IPS DF 4.7 (cell line): ENCODE data around the gene BRD3.

Experiments used
- DNase-seq: peaks from one replicate; pipeline ENCODE4 v3.0.0-alpha.2; 2013; ENCODE audit warnings: low spot score; ENCODE audit errors: extremely low read depth

The BRD3 gene

DNA sequence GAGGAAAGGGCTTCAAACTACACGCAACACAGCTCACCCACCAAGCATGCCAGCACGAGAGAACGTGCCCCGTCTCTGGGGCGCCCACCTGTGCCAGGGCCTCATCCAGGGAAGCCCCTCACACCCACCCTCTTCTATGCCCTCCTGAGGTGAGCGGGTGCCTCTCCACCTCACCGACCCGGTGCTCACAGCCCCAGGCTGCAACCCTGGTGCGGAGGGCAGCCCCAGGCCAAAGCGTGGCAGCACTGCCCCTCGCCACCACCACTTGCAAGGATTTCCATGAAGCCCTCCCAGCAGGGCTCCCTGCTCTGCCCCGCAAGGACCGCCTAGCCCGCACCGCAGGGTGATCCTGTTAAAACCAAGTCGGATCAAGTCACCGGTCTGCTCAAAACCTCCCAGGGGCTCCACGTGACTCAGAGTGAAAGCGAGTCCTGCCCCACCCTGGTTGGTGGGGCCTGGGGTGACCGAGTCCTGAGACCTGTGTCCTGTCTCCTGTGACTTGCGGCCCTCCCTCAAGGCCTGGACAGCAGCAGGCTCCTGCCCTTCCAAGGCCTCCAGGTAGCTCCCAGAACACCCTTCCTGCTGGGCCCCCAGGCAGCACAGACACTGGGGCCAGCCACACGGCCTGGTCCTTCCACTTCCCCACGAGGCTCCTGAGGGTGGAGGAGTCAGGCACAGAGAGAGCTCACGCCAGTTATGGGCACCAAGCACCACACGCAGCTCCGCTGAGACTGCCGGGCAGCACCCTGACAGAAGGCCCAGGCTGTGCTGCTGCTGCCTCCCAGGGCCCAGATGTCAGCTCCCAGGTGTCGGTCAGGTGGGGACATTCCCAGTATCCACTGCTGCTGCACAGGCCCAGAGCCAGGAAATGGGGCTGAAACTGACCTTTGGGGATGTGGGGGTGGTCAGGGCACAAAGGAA lies 12.7 kb downstream of the BRD3 start:
- DNase-seq, result no peak

DNA sequence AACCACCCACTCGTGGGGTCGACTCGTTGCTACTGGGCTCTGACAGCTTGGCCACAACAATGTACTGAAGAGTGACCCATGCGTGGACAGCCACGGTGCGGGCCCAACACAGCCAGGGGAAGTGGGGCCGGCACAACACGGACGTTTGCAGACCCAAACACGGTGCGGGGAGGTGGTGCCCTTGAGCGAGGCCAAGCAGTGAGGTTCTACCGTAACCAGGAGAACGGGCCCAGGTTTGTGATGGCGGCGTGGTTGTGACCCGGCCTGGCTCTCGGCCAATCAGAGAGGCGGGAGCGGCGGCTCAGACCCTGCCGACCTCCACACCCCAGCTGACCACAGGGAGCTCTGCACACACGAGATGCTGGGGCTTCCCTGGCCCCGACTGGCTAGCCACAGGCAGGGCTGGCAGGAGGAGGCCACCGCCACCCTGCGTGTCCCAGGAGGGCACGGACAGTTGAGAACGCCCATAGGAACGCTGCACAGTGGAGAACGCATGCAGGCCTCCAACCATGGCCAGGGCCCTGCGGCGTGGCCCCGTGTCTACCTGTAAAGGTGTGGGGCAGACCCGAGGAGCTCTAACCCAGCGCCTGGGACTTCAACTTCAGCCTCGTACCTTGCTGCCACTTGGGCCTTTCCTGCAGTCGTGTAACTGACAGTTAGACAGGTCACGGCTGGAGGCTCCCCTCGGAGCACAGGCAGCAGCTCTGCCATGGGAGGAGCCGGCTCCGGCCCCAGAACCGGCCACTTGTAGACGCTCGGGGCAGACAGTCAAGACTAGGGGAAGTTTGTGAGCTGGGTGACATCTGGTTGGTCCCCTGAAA lies 13.7 kb downstream of the BRD3 start:
- DNase-seq, result no peak

DNA sequence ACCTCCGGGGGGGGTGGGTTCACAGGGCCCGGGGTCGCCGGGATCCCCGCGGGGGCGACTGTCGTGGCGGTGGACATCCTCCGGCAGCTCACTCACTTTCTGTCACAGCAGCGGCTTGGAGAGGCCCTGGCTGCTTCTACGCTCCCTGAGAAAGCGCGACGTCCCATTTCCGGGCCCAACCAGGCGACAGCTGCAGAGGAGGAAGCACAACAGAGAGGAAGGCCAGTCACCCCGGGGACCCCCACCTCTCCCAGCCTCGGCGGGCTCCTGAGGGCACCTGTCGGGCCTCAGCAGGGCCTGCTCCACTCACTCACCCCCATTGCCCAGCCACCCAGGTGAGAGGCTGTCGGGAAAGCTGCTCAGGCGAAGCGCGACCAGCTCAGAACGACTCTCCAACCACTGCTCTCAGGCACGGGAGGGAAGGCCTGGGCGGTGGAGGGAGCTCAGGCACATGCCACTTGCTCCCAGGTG lies 14.4 kb downstream of the BRD3 start:
- DNase-seq, result no peak

DNA sequence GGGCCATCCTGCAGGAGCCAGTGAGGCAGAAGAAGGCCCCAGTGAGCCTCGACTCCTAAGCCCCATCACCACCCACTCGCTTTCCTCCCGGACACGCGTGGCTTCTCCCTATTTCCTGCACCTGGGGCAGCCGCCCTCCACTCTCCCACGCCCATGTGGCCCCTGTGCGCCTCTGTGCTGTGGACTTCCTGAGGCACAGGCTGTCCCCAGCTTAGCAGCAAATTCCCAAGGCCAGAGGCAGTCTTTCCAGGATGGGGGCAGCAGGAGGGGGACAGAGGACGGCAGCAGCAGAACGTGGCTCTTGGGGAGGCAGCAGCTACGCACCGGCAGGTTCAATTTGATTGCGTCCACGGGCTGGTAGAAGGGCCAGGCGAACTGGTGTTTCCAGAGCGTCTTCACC lies 14.9 kb downstream of the BRD3 start:
- no peak for DNase-seq

DNA sequence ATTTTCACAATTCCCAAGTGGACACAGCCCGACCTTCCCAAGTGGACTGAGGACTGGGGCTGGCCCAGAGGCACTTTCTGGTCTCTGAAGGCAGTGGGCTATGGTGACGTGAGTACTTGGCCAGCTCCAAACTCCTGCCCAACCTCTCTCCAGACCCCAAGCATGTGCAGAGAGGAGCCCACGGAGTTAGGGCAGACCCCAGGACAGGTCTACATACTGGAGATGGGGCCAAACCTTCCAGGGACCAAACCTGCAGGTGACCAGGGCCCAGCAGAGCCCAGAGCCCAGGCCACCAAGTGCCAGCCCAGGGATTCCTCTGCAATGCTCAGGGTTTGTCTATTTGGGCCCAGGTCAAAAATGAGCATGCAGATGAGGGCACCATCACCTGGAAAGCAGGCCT lies 15.3 kb downstream of the BRD3 start:
- no peak for DNase-seq

DNA sequence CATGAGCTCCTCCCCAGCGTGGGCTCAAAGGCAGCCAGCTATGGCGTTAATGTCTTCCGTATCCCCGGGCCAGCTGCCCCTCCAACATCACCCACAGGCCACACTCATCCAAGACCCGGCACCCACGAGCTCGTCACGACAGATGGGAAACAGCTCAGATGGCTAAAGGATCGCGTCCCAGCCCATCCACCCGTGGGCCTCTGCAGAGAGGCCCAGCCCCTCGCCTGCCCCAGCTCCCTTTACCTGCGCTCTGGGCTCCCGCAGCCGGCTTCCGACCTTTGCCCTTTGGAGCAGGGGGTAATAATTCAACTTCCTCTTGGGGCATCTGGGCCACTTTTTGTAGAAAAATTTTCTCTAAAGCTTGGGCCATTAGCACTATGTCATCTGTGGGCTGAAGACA lies 16.5 kb downstream of the BRD3 start:
- no peak for DNase-seq

DNA sequence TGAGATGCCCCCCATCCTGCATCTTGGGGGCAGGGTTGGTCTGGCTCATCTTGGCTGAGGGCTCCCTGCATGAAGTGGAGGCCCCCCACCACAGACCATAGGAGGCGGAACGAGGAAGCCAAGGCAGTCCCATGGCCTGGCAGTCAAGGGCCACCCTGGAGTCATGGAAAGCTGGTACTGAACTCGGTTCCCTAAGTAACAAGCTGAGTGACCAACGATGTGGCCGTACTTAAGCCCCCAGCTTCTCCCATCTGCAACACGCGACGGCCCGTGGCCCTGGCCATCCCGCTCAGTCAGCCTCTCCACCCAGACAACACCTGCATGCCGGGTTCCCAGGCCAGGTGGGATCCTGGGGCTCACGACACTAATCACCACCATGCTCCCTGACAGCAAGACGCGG lies 17.1 kb downstream of the BRD3 start:
- DNase-seq, result no peak

DNA sequence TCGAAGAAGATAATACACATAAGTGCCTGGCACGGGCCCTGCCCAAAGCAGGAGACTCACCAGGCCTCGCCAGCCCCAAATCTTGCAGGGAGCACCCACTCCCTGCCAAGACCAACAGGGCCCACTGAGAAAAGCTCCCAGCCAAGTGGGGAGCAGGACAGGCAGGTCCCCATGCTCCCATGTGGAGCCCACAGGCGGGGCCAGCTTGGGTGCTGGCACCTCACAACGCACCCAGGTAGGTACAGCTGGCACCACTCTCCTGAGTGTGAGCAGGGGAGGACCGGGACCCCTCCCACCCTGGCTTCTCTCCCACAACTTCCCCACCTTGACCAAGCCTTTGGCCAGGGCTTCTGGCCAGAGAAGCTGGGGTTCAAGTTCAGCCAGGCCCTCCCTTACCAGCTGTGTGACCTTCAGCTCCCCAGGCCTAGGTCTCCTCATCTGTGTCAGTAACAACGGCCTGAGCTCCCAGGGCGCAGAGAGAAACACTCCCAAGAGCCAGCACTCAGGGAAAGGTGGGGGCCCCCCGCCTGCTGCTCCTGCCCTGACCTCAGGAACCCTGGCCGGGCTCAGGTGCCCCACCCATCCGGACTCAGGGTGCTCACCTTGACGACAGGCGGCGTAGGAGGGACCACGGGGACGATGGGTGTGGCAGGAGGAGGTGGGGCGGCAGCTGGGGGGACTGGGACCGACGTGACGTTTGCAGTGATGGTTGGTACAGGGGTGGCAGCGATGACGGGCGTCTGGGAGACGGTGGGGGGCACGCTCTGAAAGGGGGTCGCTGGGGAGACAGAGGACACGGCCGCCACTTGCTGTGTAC lies 17.8 kb downstream of the BRD3 start:
- DNase-seq, result no peak

DNA sequence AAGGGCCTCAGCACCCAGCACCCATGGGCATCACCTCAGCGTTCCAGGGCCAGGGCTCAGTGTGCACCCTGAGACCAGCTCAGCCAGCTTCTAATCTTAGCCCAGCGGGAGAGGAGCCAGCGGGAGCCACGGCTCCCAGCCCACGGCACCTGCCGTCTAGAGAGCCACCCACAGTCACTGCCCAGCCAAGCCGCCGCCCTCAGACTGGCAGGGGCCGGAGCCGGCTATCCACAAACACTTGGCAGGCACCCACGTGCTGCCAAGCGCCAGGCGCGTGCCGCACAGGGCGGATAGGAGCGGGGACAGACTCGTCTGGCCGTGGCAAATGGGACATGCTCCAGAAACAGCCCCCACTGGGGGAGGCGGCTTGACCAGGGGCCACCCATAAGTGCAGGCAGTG lies 18.6 kb downstream of the BRD3 start:
- DNase-seq, result no peak

DNA sequence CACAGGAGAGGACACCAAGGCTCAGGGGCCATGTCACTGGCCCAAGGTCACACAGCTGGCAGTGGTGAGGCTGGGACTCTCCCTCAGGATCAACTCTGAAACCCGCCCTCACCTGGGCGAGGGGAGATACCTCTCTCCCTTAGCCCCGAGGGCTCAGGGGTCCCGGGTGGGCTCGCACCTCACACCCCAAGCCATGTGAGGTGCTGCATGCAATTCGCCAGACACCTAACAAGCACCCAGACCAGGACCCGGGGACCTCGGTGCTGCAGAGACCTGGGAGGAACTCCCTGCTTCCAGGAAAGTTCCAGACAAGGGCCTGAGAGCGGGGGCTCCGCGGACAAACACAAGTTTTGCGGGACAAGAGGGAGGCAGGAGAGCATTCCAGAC lies 19.3 kb downstream of the BRD3 start:
- DNase-seq, result no peak

DNA sequence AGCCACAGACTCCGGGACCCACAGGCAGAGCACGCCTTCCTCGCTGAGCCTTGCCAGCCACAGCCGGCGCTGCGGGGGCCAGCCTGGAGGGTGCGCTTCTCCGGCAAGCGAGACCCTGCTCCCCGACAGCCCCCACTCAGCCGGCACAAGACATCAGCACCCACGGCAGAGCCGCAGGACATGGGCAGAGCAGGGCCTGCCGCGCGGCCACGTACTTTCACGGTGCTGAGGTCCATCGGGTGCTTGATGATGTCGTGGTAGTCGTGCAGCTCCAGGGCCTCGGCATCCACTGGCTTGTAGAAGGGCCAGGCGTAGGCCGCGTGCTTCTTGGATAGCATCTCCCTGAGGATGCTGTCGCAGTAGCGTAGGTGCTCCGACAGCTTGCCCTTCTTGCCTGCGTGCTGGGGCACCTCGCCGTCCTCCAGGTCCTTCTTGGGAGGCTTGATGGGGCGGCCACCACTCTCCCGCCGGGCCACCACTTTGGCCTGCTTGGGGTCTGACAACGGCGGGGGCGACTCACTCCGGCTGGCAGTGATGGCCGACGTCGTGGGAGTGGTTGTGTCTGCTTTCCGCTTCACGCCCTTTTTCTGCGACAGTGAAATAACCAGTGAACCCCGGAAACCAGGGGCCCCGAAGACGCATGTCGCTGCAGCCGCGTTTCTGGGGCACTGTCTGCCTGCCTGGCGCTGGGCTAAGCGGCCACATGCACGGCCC lies 19.8 kb downstream of the BRD3 start:
- no peak for DNase-seq

DNA sequence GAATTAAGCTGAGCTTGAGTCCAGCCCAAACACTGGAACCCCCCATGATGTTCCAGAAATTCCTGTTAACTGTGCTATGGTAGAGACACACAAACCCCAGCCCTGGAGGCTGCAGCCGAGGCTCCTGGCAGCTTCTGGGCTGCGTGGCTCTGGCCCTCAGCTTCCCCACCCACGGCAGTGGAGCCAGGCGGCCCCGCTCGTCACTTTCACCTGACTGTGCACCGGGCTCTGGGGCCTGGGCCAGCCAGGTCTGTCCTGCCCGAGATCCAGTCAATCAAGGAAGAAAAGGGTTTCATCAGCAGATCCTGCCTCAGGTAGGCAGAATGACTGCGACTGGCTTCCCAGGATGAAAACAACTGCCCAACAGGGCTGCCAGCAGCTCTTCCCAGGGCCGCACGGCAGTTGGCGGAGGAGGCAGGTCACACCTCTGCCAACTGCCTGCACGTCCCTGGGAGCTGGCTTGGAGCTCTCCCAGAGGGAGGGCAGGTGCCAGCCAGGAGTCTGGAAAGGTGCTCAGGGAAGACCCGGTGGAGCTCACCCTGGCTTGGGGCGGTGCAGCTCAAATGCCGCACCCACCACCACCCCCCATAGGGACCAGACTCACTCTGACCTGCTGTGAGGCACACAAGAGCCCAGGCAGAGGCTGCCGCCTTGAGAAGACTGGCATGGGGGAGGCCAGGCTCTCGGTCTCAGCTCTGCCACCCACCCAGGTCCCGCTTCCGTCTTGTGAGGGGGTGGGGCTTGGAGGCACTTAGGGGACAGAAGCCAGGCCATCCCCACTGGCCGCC lies 20.7 kb downstream of the BRD3 start:
- no peak for DNase-seq

DNA sequence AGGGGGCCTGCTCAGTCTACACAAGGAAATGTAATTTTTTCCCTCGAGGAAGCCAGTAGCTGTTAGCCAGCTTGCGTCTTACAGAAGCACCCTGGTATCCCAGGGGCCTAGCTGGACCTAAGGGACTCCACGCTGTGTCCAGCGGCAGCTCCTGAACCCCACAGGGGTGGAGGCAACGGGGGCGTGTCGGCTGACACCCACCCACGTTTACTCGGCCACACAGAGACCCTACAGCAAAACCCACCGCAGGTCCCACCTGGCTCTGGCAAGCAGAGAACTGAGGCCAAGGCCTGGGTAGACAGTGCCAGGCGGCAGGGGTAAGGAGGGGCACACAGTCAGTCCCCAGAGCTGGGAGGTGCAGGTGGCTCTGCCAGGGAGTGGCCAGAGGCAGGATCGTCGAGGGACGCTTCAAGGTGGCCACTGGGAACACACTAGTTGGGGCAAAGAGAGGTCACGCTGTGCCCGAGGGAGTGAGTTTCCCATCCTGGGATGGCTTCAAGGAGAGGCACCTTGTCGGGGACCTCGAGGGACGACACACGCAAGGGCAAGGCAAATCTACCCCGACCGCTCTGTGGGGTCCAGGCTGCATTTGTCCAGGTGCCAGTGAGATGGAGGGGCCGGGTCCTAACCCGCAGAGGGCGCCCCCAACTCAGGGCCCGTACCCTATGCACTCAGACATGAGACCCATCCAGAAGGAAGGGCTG lies 21.8 kb downstream of the BRD3 start:
- DNase-seq, result no peak

DNA sequence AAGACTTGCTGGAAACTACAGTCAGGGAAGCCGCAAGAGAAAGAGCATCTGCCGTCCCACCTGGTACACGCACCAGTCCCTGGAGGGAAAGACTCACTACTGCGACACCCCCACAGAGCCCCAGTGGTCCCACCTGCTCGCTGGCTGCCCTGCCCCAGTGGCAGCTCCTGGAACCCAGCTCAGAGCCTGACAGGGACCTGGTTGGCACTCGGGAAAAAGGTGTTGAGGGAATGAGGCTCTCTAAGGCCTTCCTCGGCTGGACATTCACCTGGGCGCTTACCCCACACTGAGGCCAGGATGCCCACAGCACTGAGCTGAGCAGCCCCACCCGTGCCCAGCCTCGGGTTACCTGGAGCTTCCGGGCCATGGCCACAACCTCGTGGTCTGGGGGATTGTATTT lies 22.9 kb downstream of the BRD3 start:
- DNase-seq, result no peak

DNA sequence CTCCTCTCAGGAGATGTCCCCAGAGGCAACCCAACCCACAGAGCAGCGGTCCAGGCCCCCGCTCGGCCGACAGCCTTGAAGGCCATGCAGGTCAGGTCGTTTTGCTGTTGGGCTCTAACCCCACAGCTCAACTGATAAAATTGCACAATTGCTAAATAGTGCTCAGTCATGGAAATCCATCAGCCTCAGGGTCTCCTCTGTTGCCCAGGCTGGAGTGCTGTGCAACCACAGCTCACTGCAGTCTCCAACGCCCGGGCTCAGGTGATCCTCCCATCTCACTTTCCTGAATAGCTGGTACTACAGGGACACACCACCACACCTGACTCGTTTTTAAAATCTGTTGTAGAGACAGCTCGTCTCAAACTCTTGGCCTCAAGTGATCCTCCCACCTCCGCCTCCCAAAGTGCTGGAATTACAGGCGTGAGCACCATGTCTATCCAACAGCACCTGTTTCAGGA lies 24.3 kb downstream of the BRD3 start:
- no peak for DNase-seq

DNA sequence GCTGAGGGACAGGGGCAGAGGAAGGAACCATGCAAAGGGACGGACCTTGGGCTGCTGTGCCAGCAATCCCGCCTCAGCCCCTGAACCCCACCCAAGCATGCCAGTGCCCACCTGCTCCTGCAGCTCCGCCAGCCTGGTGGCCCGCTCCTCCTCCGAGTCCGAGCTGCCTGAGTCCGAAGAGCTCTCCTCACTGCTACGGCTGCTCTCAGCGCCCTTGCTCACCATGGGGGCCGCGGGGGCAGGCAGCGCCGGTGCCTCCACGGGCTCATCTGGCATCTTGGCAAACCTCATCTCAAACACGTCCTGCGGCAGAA lies 26.2 kb downstream of the BRD3 start:
- no peak for DNase-seq

DNA sequence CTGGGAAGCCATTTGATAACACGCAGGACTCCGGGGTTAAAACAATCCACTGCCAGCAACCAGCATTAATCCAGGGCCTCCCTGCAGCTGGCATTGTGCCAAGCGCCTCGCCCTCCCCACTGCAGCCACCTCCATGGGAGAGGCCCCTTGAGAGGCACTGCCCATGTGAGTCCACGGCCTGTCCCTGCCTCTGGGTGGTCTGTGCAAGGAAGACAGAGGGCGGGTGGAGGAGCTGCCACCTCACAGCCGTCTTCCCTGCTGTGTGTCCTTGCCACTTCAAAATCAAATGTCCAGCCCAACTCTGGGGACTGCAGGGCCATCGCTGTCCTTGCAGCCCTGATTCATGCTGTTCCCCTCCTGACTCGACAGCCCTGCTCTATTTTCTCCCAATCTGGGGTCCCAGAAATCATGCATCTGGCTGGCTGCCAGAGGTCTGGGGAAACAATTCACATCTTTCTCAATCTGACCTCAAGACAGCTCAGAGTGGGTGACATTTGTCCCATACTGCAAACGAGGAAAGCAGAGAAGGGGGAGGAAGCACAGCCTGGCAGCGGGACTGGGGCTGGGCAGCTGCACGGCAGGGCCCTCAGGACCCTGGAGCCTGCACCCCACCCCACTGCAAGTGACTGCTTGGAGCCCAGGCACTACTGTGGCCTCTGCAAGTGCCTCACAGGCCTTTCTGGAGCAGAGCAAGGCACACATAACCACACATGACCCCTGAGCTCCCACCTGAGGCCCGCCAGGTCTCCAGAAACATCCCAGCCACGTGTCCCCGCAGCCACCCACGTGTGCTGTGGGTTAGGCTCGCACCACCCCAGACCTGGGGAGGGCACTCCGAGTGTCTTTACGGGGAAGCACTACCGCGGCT lies 26.8 kb downstream of the BRD3 start:
- no peak for DNase-seq

DNA sequence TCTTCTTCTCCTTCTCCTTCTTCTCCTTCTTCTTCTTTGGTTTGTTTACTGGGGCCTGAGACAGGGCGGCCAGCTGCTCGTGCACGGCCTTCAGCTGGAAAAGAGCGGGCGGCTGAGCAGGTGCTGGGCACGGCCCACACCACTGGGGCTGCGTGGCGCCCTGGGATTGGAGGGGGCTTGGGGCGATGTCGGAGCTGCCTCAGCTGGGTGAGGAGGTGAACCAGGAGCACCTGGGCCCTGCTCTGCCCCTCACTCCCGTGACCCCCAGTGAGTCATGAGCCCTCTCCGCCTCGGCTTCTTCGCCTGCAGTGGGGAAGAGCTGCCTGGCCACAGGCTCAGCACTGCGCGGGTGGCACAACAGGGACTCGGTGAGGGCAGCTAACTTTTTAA lies 27.7 kb downstream of the BRD3 start:
- DNase-seq, result no peak
